ENCODE data around the gene NFATC4.
A peak's percentile ranks its signal among the peaks of the same experiment; 100 is the strongest.

The NFATC4 gene

DNA sequence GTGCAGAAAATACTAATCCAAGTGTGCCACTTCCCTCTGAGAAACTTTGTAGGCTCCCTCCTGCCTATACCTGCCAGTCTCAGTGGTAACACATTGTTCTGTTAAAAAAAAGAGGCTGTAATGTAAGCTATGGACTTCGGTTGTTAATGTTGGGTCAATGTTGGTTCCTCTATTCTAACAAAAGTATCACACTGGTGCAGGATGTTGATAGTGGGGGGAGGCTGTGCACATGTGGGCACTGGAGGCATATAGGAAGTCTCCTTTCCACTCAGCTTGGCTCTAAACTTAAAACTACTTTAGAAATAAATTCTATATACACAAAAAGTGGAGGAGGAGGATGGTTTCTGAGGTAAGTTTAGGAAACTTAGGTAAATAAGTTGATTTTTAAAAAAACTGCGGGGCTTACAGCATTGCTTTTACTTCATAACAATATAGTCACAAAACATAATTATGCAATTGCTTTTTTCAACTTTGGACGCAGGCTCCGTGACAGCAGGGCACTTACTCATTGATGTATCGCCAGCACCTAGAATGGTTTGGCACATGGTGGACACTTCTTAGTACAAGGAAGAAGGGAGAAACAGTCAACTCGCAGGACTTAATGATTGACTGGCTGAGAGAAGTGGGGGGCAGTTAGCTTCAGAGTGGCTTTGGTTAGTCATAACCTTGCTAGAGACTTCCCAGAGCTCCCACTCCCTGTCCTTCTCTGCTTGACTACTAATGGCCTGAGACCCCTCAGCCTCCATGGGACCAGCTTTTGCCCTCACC, 22.9 kb downstream of the NFATC4 start:
- no peak for DNase-seq

DNA sequence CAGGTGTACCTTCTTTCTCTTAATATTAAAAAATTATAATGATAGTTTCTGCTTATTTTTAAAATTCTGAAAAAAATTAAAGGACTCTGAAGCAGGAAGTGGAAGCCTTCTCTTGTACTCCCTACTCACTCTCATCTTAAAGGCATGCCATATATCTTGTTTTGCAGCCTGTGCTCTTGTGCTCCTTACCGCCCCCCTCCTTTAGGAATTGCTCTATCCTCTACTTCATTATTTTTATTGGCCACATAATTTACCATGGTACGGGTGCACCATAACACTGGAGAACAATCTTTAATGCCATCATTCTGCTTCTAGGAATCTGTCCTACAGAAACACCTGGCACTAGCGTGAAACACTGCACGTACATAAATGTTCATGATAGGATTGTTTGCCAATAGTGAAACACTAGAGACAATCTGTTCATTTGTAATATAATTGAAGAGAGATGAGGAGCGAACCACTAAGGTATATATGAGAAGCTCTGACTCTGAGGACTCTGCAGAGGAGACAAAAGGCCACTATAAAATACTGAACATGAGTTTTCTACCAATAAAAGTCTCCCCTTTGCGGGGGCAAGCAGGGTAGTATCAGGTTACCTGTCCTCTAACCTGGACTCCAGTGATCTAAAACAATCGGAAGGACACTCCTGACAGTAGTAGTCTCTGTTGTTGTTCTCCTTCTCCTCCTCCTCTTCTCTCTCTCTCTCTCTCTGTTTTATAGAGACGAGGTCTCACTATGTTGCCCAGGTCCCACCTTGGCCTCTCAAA, 24.5 kb downstream of the NFATC4 start:
- DNase-seq, result peak in 1 of 2 experiments; percentile 24

DNA sequence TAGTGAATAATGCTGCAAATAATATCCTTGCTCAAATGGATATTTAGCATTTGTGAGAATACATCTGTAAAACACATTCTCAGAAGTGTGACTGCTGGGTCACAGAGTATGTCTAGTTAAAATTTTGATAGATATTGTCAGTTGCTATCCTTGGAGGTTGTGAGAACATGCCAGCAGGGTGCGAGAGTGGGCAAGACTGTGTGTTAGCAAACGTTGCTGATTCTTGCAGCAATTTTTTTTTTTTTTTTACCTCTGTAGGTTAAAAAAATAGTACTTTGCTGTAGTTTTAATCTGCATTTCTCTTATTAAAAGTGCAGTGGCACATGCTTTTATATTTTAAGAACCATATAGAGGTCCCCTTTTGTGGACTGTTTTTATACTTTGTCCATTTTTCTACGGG, 26.3 kb downstream of the NFATC4 start:
- no peak for DNase-seq

DNA sequence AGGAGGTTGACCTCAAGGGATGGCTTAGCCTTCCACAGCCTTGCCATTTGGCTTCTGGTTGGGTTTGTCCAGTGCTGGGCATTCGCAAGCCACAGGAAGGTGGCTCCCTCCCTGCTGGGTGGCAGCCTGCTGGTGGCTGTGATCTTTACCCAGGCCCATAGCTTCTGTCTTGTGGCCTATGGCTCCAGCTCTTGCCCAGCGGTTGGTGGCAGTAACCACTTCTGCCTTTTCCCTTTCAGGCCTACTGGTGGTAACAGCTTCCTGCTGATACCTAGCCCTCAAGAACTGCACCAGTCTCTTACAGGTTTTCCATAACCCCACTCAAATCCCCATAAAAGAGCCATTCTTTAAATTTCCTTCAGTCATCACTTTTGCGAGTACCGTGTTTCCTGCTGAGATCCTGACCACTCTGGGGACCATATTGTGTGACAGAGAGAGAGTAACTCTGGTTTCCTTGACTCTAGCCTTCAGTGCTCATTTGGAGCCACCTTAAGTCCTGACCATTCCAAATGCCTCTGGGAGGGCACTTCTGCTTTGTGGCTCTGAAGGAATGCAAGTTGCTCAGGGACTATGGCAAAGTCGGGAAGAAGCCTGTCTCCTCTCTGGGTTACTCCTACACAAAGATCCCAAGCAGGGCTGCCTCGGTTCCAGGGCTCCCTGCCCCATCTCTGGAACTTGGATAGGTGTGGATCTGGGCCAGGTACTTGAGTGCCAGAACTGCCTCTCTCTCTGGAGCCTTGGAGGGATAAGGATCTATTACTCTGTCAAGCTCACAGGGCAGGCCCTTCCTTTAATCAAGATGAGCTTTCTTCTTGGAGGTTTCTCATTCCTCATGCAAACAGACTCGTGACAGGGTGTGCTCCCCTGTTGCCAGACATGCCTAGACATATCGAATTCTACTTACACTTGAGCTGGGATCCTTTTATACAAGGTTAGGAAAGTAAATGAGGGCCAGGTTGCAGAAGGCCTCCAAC, 27.9 kb downstream of the NFATC4 start:
- no peak for DNase-seq

DNA sequence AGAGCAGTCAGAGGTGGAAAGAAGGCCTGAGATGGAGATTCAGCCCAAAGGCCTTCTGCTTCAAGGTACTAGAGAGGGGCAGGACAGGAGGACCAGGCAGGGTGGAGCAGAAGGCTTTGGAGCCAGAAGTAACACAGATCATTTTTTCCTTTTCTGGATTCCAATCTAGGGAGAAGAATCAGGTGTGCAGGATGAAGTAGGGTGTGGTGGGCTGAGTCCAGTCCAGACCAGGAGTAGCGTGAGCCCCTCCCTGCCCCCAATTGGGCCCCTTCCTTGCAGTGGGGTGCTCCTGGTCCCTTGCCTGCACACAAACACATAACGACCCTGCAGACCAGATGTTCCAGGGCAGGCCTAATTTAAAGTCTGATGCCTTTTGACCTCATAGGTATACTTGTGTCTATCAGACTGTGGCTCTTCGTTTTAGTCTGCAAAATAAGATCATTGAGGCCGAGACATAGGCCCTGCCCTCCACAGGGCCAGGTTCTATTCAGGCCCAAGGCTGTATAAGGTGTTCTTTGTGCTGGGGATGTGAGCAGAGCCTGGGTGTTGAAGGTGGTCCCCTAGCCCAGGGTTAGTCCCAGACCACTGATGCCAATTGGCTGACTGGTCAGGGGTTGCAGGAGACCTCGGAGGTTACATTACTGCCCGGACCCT, 29.8 kb downstream of the NFATC4 start:
- DNase-seq, result no peak

DNA sequence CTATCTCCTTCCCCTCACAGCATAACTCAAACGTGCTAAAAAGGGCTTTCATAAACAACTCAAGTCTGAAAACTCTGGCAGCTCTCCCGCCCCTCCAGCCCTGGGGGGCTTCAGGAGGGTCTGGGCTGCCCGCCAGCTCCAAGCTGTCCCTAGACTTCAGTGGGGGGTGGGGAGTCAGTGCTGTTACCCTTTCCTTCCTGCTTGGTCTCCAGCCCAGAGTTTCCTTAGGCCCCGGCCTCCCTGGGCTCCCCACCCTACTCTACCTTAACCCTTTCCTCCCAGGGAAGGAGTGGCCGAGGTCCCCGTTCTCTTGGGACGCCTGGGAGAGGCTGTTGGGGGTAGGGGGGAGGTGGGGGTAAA, 30.3 kb downstream of the NFATC4 start:
- no peak for DNase-seq

DNA sequence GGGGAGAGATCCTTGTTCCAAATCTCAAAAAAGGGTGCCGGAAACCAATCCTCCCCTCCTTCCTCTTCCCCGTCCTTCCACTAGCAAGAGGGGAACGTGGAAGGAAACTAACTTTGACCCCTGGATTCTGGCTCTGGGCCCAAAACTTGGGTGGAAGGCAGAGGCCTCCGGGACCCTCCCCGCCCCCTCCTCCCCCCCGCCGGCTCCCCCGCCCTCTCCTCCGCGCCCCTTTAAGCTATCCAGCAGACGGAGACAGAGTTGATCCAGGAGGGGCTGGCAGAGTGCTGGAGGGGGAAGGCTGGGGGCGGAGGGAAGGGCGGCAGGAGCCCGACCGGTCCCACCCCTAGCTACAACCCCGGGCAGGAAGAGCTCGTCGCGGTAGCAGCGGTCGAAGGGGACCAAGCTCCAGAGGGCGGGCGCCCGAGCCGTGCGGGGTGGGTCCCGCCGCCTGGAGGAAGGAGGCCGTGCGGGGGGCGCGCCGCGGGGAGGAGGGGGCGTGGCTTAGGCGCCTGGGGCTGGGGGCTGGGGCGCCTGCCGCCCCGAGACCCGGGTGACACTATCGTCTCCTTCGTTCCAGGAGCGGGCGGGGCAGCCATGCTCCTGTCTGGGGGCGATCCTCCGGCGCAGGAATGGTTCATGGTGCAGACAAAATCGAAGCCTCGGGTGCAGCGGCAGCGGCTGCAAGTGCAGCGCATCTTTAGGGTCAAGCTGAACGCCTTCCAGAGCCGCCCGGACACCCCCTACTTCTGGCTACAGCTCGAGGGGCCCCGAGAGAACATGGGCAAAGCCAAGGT, 30.9 kb downstream of the NFATC4 start, which contains the start of gene NYNRIN:
TSS of gene NYNRIN (plus strand) at position 351 of the 794 bp plus-strand sequence. CDS start at position 595, 244 bp downstream.
- DNase-seq, result no peak

DNA sequence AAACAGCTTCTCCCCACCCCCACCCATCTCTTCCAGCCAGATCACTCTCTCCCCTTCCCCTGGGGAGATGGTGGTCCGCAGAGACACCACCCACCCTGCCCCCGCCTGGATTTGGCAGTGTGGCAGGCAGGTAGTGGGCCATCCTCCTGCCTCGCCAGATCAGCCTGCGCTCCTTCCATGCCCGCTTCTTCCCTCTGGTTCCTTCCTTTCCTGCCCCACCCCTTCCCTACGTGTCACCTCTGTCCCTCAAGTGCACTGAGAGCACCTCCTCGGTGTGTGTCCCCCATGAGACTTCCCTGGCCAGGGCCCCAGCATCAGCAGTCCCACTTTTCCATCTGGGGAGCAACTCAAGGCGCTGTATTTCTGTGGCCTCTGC, 31.5 kb downstream of the NFATC4 start:
- DNase-seq, result no peak

DNA sequence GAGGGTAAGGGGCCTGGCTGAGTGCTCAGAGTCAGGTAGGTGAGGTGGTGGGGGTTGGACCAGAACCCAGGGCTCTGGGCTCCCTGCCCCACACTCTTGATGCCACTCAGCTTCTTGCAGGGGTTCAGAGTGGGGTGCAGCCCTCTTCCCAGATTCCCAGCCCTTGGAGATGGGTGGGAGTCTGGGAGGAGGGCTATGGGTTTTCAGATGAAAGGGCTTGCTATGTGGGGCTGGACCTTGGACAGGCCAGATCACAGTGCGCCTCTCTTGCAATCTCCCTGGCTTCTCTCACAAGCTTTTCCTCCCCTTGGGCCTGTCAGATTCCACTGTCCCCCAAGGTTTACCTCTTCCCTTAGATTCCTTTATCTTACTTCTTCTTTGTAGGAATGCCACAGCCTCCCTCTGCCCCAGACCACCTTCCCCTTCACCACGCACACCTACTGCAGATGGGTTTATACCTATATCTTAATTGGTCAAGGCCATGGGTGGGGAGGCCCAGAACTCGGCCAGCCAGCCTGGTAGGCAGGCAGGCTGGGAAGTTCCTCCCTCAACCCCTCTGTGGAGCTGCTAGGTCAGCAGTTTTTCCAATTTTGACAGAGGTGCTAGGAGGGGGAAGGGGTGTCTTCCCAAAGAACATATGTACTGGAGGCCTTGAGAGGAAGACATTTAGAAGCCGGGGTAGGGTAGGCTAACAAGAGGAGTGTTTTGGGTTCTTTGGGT, 32.2 kb downstream of the NFATC4 start:
- DNase-seq, result no peak

DNA sequence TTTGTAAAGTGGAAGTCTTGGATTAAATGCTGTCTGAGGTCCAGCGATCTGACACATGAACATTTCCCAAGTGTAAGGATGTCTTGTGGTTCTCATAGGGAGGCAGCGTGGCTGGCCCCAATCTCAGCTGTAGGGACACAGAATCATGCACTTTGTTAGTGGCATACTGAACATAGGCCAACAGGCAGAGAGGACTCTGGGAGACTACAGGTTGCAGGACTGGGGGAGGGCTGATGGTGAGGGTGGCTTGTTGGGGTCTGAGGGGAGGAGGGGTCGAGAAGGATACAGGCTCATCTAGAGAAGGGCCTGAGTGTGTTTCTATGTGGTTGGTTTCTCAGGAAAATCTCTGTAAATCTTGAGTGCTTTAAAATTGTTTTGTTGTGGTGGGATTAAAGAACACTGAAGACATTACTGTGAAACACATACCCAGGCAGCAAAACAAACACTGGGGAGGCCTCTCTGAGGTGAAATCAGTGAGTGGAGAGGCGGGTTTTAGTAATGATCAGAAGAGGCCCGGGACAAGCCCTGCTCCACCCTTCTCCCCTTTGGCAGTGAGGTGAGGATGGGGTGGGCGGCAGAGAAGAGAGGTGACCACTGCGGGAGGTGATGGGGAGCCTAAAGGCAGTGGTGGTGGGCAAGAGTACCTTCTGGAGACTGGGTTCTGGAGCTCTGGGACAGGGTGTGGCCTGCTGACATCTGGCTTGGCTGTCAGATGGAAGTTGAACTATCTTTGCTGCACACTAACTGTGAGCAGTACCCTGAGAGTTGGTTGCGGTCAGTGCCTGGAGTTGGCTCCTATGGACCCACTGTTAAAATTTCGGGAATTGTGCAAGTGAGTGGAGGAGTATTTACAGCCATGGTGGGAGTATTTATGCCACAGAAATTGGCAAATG, 34.1 kb downstream of the NFATC4 start:
- no peak for DNase-seq

DNA sequence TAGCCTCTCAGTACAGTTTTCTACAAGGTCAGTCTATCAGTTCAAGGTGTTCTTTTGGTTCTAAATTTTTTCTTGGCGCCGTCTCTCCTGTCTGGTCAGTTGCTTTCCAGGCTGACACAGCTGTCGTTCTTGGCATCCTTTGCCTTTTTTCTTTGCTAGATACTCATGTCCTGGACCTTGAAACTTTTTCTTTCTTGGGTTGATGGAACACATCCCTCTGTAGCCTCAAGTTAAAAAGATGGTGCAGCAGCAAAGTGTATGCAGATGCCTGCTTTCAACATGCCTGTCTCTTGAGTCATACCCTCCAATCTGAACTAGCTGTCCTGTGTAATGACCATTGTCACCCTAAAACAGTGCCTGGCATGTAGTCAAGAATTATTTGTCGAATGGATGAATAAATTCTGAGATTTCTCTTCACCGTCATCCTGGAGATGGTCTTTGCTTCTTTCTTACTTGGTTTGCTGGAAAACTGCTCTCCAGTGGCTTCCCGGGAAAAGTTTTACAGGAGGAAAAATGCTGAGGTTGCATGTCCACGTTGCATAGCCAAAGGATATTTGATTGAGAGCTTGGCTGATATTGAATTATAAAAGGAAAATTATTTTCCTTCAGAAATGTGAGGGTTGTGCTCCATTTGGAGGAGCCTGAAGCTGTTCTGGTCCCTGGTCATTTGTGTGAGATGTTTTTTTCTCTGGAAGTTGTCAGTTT, 35.5 kb downstream of the NFATC4 start:
- no peak for DNase-seq

DNA sequence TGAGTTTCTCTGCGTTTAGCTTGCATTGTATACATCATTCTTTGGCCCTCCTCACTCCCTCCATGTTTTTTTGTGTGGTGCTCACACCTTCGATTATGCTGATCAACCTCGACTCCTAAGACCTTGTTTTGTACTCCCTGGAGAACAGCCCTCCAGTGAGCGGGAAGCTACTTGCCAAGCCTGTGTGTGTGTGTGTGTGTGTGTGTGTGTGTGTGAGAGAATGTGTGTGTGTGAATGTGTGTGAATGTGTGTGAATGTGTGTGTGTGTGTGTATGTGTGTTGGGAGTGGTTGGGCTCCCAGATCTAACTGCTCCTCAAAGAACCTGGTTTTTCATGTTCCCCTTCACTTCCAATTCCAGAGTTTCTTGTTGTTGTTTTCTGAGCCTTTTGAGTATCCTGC, 36.8 kb downstream of the NFATC4 start:
- no peak for DNase-seq

DNA sequence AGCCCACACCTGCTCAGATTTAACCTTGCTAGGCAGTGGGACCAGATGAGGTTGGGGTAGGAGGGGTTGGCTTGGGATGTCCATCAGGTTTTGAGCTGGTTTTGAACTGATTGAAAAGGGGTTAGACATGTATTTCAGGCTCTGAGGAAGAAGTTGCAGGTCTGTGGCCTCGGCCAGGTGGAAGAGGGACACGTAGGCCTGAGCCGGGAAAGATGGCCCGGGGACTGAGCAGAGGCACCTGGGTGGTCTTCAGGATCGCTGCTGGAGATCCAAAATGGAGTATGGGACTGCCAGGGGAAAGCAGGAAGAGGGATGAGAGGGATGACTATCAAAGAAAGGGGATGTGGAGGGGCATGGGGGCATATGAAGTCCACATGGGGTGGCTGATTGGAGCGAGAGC, 38.4 kb downstream of the NFATC4 start:
- DNase-seq, result no peak

DNA sequence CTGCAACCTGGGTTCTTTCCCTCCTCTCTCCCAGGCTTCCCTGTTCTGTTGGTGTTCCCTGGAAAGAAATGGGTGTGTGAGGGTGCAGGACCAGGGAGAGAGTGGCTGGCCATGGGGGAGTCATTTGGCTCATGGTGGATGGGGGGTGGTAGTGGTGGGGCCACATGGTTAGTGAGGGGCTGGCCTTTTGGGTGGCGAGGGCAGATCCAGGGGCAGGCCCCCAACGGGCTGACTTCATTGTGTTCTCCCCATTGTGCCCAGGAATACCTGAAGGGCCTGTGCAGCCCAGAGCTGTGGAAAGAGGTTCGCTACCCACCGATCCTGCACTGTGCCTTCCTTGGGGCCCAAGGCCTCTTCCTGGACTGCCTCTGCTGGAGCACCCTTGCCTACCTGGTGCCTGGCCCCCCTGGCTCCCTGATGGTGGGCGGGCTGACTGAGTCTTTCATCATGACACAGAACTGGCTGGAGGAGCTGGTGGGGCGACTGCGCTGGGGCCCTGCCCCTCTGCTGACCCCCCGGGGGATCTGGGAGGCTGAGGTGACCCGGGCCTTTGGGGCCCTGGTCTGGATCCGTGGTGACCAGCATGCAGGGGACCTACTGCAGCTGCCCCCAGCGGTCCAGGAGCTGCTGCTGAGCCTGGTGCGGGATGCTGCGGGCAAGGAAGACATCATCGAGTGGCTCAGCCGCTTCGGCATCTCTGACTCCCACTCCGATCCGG, 39.8 kb downstream of the NFATC4 start:
- DNase-seq, result no peak

DNA sequence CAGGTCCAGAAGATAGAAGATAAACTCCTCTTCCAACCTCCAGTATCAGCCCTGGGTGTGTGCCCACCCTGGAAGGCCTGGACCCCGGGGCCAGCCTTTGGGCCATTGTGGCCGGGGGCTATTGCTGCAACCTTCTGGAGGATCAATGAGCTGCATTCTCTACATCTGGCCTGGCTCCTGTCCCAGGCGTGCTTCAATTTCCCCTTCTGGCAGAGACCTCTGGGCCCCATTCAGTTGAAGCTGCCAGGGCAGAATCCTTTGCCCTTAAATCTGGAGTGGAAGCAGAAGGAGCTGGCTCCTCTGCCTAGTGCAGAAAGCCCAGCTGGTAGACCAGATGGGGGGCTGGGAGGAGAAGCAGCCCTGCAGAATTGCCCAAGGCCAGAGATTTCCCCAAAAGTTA, 40.8 kb downstream of the NFATC4 start:
- DNase-seq, result no peak

DNA sequence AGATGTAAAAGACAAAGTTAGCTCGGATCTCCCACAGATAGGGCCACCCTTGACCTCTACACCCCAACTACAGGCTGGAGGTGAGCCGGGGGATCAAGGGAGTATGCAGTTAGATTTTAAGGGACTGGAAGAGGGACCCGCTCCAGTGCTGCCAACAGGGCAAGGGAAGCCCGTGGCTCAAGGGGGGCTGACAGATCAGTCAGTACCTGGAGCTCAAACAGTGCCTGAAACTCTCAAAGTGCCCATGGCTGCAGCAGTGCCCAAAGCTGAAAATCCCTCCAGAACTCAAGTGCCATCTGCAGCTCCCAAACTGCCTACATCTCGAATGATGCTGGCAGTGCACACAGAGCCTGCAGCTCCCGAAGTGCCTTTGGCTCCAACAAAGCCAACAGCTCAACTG, 41.2 kb downstream of the NFATC4 start:
- no peak for DNase-seq

DNA sequence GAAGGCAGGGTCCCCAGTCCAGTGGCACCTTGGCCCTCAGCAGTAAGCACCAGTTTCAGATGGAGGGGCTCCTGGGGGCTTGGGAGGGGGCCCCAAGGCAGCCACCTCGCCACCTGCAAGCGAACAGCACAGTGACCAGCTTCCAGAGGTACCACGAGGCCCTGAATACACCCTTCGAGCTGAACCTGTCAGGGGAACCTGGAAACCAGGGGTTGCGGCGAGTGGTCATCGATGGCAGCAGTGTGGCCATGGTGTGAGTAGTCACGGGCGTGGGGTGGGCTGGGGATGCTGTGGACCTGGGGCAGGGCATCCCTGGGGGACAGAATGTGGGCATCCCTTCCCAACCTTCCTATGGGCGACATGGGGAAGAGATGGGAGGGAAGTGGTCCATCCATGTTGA, 42.0 kb downstream of the NFATC4 start:
- DNase-seq, result no peak
